Endothelial cell of umbilical vein (primary cell): ENCODE data around the gene STK10.

ENCODE experiments used
- POLR2A ChIP-seq: IDR thresholded peaks from 2 replicates; pipeline ENCODE4 v1.6.1; 2012; ENCODE audit warnings: low read depth, mild to moderate bottlenecking, control low read depth, low read length
- TF ChIP-seq, protein P1 (sequence below), 2 donors: IDR thresholded peaks; 1 replicate in 1 of 2; 2 replicates in 1 of 2; pipeline ENCODE4 v1.5.1; 2011; ENCODE audit warnings: low read length in 2 of 2, mild to moderate bottlenecking in 2 of 2, moderate library complexity in 2 of 2, control low read depth in 1 of 2, inconsistent platforms in 1 of 2, low read depth in 1 of 2; ENCODE audit not compliant: insufficient read depth in 1 of 2; ENCODE audit errors: extremely low read depth in 1 of 2

DNA sequence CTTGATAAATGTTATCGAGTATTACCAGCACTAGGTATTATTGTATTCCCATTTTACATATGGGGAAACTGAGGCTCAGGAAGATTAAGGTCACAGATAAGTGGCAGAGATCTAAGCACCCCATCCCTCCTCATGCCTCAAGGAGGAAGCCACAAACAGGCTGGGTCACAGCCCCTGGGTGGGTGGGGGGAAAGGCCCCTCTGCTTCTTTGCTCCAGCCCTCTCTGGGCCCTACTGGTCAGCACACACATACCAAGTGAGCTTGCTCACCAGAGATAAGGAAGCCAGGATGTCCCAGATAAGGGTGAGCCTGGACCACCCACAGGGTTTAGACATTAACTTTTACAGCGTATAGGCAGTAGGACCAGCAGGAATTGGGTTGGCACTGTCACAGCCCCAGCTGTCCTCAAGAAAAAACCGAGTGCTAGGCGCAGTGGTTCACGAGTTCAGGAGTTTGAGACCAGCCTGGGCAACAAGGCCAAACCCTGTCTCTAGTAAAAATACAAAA lies 45.3 kb downstream of the STK10 start:
- no peak for TF ChIP-seq POLR2A
- TF ChIP-seq, protein P1, sequence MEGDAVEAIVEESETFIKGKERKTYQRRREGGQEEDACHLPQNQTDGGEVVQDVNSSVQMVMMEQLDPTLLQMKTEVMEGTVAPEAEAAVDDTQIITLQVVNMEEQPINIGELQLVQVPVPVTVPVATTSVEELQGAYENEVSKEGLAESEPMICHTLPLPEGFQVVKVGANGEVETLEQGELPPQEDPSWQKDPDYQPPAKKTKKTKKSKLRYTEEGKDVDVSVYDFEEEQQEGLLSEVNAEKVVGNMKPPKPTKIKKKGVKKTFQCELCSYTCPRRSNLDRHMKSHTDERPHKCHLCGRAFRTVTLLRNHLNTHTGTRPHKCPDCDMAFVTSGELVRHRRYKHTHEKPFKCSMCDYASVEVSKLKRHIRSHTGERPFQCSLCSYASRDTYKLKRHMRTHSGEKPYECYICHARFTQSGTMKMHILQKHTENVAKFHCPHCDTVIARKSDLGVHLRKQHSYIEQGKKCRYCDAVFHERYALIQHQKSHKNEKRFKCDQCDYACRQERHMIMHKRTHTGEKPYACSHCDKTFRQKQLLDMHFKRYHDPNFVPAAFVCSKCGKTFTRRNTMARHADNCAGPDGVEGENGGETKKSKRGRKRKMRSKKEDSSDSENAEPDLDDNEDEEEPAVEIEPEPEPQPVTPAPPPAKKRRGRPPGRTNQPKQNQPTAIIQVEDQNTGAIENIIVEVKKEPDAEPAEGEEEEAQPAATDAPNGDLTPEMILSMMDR (IDR thresholded peaks at IDR 0.05; ENCODE audit: extremely low read depth in 1 of 2, insufficient read depth in 1 of 2, low read depth in 1 of 2, low read length in 2 of 2): no peak
